OCI-LY1 (cell line): Measurements from ENCODE around the gene DNAJC6.

Experiments used
- H2AFZ ChIP-seq: fragments of 200-600 bp; sonication (generic), shearing (Covaris generic); 2 replicates; pipeline ENCODE4 v1.6.0; 2014; ENCODE audit warnings: antibody characterized with exemption, mild to moderate bottlenecking, low read length
- H3F3A ChIP-seq: fragments of 200-600 bp; sonication (generic), shearing (Covaris generic); 2 replicates; pipeline ENCODE4 v1.6.0; 2014; ENCODE audit warnings: mild to moderate bottlenecking, antibody characterized with exemption, low read length, moderate library complexity; ENCODE audit not compliant: insufficient read depth
- H3K27ac ChIP-seq: fragments of 200-600 bp; sonication (generic); 2 replicates; pipeline ENCODE4 v1.5.1; 2014; ENCODE audit warnings: low read length, mixed run types, mild to moderate bottlenecking, low read depth; ENCODE audit not compliant: poor library complexity, severe bottlenecking
- H3K27me3 ChIP-seq: fragments of 200-600 bp; sonication (generic); 2 replicates; pipeline ENCODE4 v1.6.0; 2014; ENCODE audit warnings: antibody characterized with exemption, mild to moderate bottlenecking, low read length, moderate library complexity; ENCODE audit not compliant: insufficient read depth
- H3K36me3 ChIP-seq: fragments of 200-600 bp; sonication (generic); 2 replicates; pipeline ENCODE4 v1.6.1; 2014; ENCODE audit warnings: mild to moderate bottlenecking, antibody characterized with exemption, low read length, moderate library complexity, mixed read lengths; ENCODE audit not compliant: insufficient read depth
- H3K4me1 ChIP-seq: fragments of 200-600 bp; sonication (generic); 2 replicates; pipeline ENCODE4 v1.5.1; 2014; ENCODE audit warnings: mild to moderate bottlenecking, low read length, moderate library complexity; ENCODE audit not compliant: insufficient read depth, severe bottlenecking
- H3K4me2 ChIP-seq: fragments of 200-600 bp; sonication (generic), shearing (Covaris generic); 2 replicates; pipeline ENCODE4 v1.6.1; 2014; ENCODE audit warnings: low read length
- H3K4me3 ChIP-seq: fragments of 200-600 bp; sonication (generic); 2 replicates; pipeline ENCODE4 v1.5.1; 2014; ENCODE audit warnings: low read length, low read depth, mild to moderate bottlenecking, mixed read lengths; ENCODE audit not compliant: poor library complexity, severe bottlenecking
- H3K79me2 ChIP-seq: fragments of 200-600 bp; shearing (Covaris generic); 2 replicates; pipeline ENCODE4 v1.6.1; 2016; ENCODE audit warnings: mixed run types, low read length, mixed read lengths; ENCODE audit not compliant: insufficient read depth
- H3K9ac ChIP-seq: fragments of 200-600 bp; sonication (generic), shearing (Covaris generic); 2 replicates; pipeline ENCODE4 v1.6.1; 2014; ENCODE audit warnings: mild to moderate bottlenecking, low read length, mixed read lengths
- H3K9me2 ChIP-seq: fragments of 200-600 bp; sonication (generic), shearing (Covaris generic); 2 replicates; pipeline ENCODE4 v1.6.1; 2014; ENCODE audit warnings: low read depth, mild to moderate bottlenecking, low read length, mixed read lengths
- H3K9me3 ChIP-seq: fragments of 200-600 bp; shearing (Covaris generic); 2 replicates; pipeline ENCODE4 v1.6.1; 2014; ENCODE audit warnings: low read length, mixed read lengths
- H4K20me1 ChIP-seq: fragments of 200-600 bp; sonication (generic), shearing (Covaris generic); 2 replicates; pipeline ENCODE4 v1.6.0; 2016; ENCODE audit warnings: mild to moderate bottlenecking, low read length; ENCODE audit not compliant: insufficient read depth
- CTCF ChIP-seq: fragments of 200-600 bp; sonication (generic), shearing (Covaris generic); IDR thresholded peaks from 2 replicates; pipeline ENCODE4 v1.5.1; 2017; ENCODE audit warnings: mild to moderate bottlenecking, antibody characterized with exemption, low read length, moderate library complexity, mixed read lengths
- EZH2 ChIP-seq: fragments of 200-600 bp; sonication (generic), shearing (Covaris generic); IDR thresholded peaks from 2 replicates; pipeline ENCODE4 v1.8.0; 2017; ENCODE audit warnings: borderline replicate concordance, mixed run types, mild to moderate bottlenecking, antibody characterized with exemption, low read length, moderate library complexity, mixed read lengths

The DNAJC6 gene

GRCh38 chr1:65319754-65320153 lies 10.4 kb downstream of the DNAJC6 start:
- H3K4me3 ChIP-seq = no peak overlapping the region
- H3K79me2 ChIP-seq = no peaks in the 10 kb centered on the region
- H3K9ac ChIP-seq = no peak overlapping the region
- no peaks in the 10 kb centered on the region for H3K36me3 ChIP-seq
- no peaks in the 10 kb centered on the region for H4K20me1 ChIP-seq
- no peak overlapping the region for H3K27ac ChIP-seq
- no peak overlapping the region for H3K4me2 ChIP-seq
- H3K9me2 ChIP-seq = no peaks in the 10 kb centered on the region
- H3F3A ChIP-seq = no peaks in the 10 kb centered on the region
- no peaks in the 10 kb centered on the region for H3K27me3 ChIP-seq
- no peaks in the 10 kb centered on the region for H3K4me1 ChIP-seq
- no peak overlapping the region for H2AFZ ChIP-seq
- no peaks in the 10 kb centered on the region for H3K9me3 ChIP-seq
- no peak for TF ChIP-seq CTCF
- no peak for TF ChIP-seq EZH2

GRCh38 chr1:65321879-65322278 lies 12.5 kb downstream of the DNAJC6 start:
- TF ChIP-seq CTCF = no peak
- no peak for TF ChIP-seq EZH2
- H3K9ac ChIP-seq = no peak overlapping the region
- H4K20me1 ChIP-seq = no peaks in the 10 kb centered on the region
- no peaks in the 10 kb centered on the region for H3K36me3 ChIP-seq
- no peaks in the 10 kb centered on the region for H3K9me2 ChIP-seq
- no peaks in the 10 kb centered on the region for H3F3A ChIP-seq
- no peaks in the 10 kb centered on the region for H3K4me1 ChIP-seq
- H3K9me3 ChIP-seq = no peaks in the 10 kb centered on the region
- H2AFZ ChIP-seq = no peak overlapping the region
- no peaks in the 10 kb centered on the region for H3K79me2 ChIP-seq
- H3K27ac ChIP-seq = no peak overlapping the region
- no peak overlapping the region for H3K4me3 ChIP-seq
- no peak overlapping the region for H3K4me2 ChIP-seq
- no peaks in the 10 kb centered on the region for H3K27me3 ChIP-seq

- Histone ChIP-seq H2AFZ (no peak overlapping the region), H3K27me3 (no peaks in the 10 kb centered on the region), H3K9me2 (no peaks in the 10 kb centered on the region), H3F3A (no peaks in the 10 kb centered on the region), H3K4me2 (no peak overlapping the region), H3K27ac (no peak overlapping the region), H3K4me1 (peaks cover 4% of the 10 kb centered on the region), H3K36me3 (no peaks in the 10 kb centered on the region), H4K20me1 (no peaks in the 10 kb centered on the region), H3K4me3 (no peak overlapping the region), H3K9ac (no peak overlapping the region), H3K9me3 (no peaks in the 10 kb centered on the region), H3K79me2 (no peaks in the 10 kb centered on the region)
- TF ChIP-seq CTCF (no peak), EZH2 (no peak)
Observed at GRCh38 chr1:65323246-65323645, 13.9 kb downstream of the DNAJC6 start.
